ENCODE results near the gene SDCCAG8.

GRCh38 chr1:243546457-243546856, 290.6 kb downstream of the SDCCAG8 start:
- TF ChIP-seq GATA3 (IDR thresholded peaks at IDR 0.05; ENCODE audit: low read depth, low read length), result no peak
- no peak for TF ChIP-seq GATA2 (IDR thresholded peaks at IDR 0.05; ENCODE audit: low read depth, low read length)

Measured in SH-SY5Y (cell line).